ENCODE data around the gene GON4L. TPM values are rescaled to one million over a fixed set of nuclear protein-coding genes. Genes with fewer than 3 reads are reported as not detected.
"Not testable (repeated sequence)": the region's sequence is repeated elsewhere in the genome, so short reads cannot be mapped to it uniquely, and the experiment has no call there.

Gene GON4L
- total RNA-seq, 1 experiment from 2014 or later: 54.4 TPM

DNA sequence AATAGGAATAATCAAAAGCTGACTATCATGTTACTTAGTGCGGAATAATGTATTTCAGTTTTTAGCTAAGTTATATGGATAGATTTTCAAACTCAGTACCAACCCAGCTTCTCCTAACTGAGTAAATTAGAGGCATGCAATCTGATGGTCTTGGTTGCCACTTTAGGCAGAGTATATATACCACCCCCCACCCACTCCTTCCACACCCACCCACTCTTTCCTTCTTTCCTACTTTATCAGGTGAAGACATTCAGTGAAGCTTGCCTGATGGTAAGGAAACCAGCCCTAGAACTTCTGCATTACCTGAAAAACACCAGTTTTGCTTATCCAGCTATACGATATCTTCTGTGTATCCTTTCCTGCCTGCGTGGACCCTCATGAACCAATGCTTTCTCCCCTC, 131.9 kb downstream of the GON4L start (continued):
- TF ChIP-seq, protein P1, sequence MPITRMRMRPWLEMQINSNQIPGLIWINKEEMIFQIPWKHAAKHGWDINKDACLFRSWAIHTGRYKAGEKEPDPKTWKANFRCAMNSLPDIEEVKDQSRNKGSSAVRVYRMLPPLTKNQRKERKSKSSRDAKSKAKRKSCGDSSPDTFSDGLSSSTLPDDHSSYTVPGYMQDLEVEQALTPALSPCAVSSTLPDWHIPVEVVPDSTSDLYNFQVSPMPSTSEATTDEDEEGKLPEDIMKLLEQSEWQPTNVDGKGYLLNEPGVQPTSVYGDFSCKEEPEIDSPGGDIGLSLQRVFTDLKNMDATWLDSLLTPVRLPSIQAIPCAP (CRISPR knock-in tag; IDR thresholded peaks at IDR 0.05): no peak
- TF ChIP-seq ATF1 (CRISPR knock-in tag; IDR thresholded peaks at IDR 0.05): no peak

DNA sequence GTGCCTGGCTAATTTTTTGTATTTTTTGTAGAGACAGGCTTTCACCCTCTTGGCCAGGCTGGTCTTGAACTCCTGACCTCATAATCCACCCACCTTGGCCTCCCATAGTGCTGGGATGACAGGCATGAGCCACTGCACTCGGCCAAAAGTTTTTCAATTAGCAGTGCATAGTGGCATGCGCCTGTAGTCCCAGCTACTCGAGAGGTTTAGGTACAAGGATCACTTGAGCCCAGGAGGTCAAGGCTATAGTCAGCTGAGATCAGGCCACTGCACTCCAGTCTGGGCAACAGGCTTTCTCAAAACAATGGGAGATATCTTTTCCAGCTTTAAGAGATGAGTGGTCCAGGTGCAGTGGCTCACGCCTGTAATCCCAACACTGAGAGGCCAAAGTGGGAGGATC, 137.3 kb downstream of the GON4L start:
- no peak overlapping the region for H3K4me3 Mint-ChIP-seq
- ATAC-seq: no peak
- H3K9me3 Mint-ChIP-seq: no peaks in the 10 kb centered on the region
- CTCF ChIA-PET: interaction anchor here (0.7 to 1.0 kb wide), 2 partner anchors 9 to 182 kb away, joined by 3 to 4 read pairs; no protein-coding TSS in a partner anchor
- TF ChIP-seq, protein P2, sequence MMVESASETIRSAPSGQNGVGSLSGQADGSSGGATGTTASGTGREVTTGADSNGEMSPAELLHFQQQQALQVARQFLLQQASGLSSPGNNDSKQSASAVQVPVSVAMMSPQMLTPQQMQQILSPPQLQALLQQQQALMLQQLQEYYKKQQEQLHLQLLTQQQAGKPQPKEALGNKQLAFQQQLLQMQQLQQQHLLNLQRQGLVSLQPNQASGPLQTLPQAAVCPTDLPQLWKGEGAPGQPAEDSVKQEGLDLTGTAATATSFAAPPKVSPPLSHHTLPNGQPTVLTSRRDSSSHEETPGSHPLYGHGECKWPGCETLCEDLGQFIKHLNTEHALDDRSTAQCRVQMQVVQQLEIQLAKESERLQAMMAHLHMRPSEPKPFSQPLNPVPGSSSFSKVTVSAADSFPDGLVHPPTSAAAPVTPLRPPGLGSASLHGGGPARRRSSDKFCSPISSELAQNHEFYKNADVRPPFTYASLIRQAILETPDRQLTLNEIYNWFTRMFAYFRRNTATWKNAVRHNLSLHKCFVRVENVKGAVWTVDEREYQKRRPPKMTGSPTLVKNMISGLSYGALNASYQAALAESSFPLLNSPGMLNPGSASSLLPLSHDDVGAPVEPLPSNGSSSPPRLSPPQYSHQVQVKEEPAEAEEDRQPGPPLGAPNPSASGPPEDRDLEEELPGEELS (CRISPR knock-in tag; IDR thresholded peaks at IDR 0.05): no peak
- TF ChIP-seq TCF7 (CRISPR knock-in tag; IDR thresholded peaks at IDR 0.05; ENCODE audit: low read depth): no peak
- TF ChIP-seq, protein P3, sequence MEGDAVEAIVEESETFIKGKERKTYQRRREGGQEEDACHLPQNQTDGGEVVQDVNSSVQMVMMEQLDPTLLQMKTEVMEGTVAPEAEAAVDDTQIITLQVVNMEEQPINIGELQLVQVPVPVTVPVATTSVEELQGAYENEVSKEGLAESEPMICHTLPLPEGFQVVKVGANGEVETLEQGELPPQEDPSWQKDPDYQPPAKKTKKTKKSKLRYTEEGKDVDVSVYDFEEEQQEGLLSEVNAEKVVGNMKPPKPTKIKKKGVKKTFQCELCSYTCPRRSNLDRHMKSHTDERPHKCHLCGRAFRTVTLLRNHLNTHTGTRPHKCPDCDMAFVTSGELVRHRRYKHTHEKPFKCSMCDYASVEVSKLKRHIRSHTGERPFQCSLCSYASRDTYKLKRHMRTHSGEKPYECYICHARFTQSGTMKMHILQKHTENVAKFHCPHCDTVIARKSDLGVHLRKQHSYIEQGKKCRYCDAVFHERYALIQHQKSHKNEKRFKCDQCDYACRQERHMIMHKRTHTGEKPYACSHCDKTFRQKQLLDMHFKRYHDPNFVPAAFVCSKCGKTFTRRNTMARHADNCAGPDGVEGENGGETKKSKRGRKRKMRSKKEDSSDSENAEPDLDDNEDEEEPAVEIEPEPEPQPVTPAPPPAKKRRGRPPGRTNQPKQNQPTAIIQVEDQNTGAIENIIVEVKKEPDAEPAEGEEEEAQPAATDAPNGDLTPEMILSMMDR (IDR thresholded peaks at IDR 0.05): no peak
- no peak for TF ChIP-seq TP53 (CRISPR knock-in tag; IDR thresholded peaks at IDR 0.05)
- TF ChIP-seq ZNF423 (CRISPR knock-in tag; IDR thresholded peaks at IDR 0.05): no peak
- TF ChIP-seq CBFB (CRISPR knock-in tag; IDR thresholded peaks at IDR 0.05; ENCODE audit: low read depth): no peak
- TF ChIP-seq, protein P4, sequence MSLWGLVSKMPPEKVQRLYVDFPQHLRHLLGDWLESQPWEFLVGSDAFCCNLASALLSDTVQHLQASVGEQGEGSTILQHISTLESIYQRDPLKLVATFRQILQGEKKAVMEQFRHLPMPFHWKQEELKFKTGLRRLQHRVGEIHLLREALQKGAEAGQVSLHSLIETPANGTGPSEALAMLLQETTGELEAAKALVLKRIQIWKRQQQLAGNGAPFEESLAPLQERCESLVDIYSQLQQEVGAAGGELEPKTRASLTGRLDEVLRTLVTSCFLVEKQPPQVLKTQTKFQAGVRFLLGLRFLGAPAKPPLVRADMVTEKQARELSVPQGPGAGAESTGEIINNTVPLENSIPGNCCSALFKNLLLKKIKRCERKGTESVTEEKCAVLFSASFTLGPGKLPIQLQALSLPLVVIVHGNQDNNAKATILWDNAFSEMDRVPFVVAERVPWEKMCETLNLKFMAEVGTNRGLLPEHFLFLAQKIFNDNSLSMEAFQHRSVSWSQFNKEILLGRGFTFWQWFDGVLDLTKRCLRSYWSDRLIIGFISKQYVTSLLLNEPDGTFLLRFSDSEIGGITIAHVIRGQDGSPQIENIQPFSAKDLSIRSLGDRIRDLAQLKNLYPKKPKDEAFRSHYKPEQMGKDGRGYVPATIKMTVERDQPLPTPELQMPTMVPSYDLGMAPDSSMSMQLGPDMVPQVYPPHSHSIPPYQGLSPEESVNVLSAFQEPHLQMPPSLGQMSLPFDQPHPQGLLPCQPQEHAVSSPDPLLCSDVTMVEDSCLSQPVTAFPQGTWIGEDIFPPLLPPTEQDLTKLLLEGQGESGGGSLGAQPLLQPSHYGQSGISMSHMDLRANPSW (CRISPR knock-in tag; conservative IDR thresholded peaks at IDR 0.05; ENCODE audit: low read depth): no peak
- H3K27ac Mint-ChIP-seq: no peak overlapping the region
- no peaks in the 10 kb centered on the region for H3K4me1 Mint-ChIP-seq
- peaks cover 38% of the 10 kb centered on the region for H3K36me3 Mint-ChIP-seq
- no peaks in the 10 kb centered on the region; the same call in 1 of the 2 replicates for H3K27me3 Mint-ChIP-seq (ENCODE audit: low read depth)
- no peak for DNase-seq (ENCODE audit: low spot score)
- POLR2A ChIA-PET: no interaction called here

DNA sequence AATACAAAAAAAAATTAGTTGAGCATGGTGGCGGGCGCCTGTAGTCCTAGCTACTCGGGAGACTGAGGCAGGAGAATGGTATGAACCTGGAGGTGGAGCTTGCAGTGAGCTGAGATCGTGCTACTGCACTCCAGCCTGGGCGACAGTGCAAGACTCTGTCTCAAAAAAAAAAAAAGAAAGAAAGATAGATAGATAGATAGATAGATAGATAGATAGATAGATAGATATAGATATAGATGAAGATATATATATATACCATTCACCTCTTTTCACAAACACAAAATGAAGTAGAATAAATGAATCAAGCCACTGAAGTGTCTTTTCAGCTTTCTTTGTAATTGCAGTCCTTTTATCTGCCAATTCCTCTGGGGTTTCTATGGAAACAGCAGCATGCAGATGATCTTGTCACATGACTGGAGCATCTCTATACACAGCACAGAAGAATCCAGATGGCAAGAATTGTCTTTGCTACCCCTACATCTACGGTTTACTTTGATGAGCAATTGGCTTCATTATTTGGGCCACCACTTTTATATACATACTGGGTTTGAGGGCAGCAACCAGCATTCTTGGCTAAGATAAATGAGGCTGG, 138.4 kb downstream of the GON4L start:
- H3K4me3 Mint-ChIP-seq; CTCF ChIA-PET; DNase-seq (ENCODE audit: low spot score); H3K4me1 Mint-ChIP-seq; ATAC-seq; H3K27ac Mint-ChIP-seq; H3K9me3 Mint-ChIP-seq; H3K27me3 Mint-ChIP-seq (ENCODE audit: low read depth): not testable (repeated sequence)
- H3K36me3 Mint-ChIP-seq: peaks cover 42% of the 10 kb centered on the region
- POLR2A ChIA-PET: interaction anchor here (0.6 kb wide), 1 partner anchor 74 kb away, joined by 3 read pairs; no protein-coding TSS in a partner anchor

DNA sequence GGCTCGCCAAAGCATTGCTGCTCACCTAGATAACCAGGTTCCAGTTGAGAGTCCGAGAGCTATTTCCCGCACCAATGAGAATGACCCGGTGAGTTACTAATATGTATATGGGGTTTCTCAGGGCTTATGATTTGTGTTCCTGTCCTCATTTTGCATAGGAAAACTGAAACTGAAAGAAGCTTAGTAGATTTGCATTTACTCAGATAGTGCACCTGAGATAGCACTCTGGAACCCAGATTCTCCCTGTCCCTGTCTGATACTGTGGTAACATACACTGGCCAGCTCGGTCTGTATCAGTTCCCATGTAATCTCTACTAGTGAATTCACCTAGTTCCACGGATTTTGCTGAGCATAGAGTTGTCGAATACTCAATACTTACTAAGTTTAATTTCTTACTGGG, 140.0 kb downstream of the GON4L start:
- no peak for DNase-seq (ENCODE audit: low spot score)
- CTCF ChIA-PET: interaction anchor here (0.6 to 1.7 kb wide), 3 partner anchors 12 to 669 kb away, joined by 3 to 6 read pairs (median 3); no protein-coding TSS in a partner anchor
- peaks cover 54% of the 10 kb centered on the region for H3K36me3 Mint-ChIP-seq

More for the DNA sequence above, 140.0 kb downstream of the GON4L start:
- Mint-ChIP-seq H3K9me3 (no peaks in the 10 kb centered on the region), H3K4me1 (no peaks in the 10 kb centered on the region), H3K4me3 (no peak overlapping the region), H3K27me3 (ENCODE audit: low read depth) (no peaks in the 10 kb centered on the region; the same call in 1 of the 2 replicates), H3K27ac (no peak overlapping the region)
- ATAC-seq: no peak
- POLR2A ChIA-PET: no interaction called here
- no peak for TF ChIP-seq GABPB1 (CRISPR knock-in tag; IDR thresholded peaks at IDR 0.05)
- no peak for TF ChIP-seq EMX1 (CRISPR knock-in tag; IDR thresholded peaks at IDR 0.05)
- TF ChIP-seq ZNF232 (CRISPR knock-in tag; IDR thresholded peaks at IDR 0.05): no peak
- TF ChIP-seq, protein P5, sequence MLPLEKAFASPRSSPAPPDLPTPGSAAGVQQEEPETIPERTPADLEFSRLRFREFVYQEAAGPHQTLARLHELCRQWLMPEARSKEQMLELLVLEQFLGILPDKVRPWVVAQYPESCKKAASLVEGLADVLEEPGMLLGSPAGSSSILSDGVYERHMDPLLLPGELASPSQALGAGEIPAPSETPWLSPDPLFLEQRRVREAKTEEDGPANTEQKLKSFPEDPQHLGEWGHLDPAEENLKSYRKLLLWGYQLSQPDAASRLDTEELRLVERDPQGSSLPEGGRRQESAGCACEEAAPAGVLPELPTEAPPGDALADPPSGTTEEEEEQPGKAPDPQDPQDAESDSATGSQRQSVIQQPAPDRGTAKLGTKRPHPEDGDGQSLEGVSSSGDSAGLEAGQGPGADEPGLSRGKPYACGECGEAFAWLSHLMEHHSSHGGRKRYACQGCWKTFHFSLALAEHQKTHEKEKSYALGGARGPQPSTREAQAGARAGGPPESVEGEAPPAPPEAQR (CRISPR knock-in tag; IDR thresholded peaks at IDR 0.05): no peak
- TF ChIP-seq ESRRA (CRISPR knock-in tag; IDR thresholded peaks at IDR 0.05; ENCODE audit: borderline replicate concordance): no peak
- no peak for TF ChIP-seq TCF7 (CRISPR knock-in tag; IDR thresholded peaks at IDR 0.05; ENCODE audit: low read depth)
